Measurements from ENCODE around the gene MADCAM1.
"Not testable (repeated sequence)": the region's sequence is repeated elsewhere in the genome, so short reads cannot be mapped to it uniquely, and the experiment has no call there.

The MADCAM1 gene

DNA sequence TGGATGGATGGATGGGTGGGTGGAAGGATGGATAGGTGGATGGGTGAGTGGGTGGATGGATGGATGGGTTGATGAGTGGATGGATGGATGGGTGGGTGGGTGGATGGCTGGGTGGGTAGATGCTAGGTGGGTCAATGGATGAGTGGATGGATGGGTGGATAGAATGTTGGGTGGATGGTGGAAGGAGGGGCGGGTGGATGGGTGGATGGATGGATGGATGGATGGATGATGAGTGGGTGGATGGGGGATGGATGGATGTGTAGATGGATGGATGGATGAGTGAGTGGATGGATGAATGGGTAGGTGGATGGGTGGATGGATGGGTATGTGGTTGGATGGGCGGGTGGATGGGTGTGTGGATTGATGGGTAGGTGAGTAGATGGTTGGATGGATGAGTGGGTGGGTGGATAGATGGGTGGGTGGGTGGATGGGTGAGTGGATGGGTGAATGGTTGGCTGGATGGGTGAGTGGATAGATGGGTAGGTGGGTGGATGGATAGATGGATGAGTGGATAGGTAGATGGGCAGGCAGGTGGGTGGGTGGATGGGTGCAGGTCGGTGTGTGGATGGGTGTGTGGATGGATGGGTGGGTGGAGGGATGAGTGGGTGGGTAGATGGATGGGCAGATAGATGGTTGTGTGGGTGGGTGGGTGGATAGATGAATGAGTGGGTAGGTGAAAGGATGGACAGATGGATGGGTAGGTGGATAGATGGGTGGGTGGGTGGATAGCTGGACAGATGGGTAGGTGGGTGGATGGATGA lies 31.1 kb upstream of the MADCAM1 start:
- in situ Hi-C loops (cut with MboI; ENCODE audit: low sequenced_read_pairs) = no loop called here

DNA sequence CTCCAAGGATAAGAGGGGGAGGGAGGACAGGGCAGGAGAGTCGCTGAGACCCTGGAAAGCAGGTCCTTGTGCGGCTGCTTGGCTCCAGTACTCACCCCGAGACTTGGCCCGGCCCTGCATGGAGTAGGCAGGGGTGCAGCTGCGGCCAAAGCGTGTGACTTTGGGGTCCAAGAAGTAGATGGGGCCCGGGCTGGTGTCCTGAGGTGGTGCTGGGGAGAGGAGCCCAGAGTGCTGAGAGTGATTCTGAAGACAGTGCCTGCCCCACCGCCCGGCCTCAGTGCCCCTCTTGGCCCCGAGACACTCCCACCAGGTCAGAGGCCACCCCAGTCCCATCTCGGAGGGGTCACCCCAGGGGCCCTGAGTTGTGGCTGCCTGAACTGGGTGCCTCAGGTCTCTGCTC lies 28.7 kb upstream of the MADCAM1 start:
- in situ Hi-C loops (cut with MboI; ENCODE audit: low sequenced_read_pairs) = no loop called here

DNA sequence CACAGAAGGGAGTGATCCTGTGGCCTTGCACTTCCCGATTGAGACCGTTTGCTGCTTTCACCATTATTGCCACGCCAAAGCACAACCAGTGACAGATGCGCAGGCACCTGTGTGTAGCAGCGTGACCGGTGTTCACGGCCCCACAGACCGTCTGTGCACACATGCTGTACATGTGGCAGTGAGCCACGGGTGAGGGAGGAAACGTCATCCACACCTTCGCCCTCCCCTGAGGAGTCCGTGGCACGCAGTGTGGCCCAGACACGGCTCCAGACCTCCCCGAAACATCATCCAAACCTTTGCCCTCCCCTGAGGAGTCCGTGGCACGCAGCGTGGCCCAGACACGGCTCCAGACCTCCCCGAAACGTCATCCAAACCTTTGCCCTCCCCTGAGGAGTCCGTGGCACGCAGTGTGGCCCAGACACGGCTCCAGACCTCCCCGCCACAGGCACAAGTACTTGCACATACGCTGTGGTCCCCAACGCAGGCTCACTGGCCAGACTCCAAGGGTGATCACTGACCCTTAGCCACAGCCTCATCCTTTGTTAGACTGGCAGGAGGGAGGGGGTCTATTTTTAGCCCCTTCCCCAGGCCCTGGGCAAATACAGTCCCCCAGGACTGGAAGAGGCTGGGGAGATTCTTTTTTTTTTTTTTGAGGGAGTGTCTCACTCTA lies 27.6 kb upstream of the MADCAM1 start:
- in situ Hi-C loops (cut with MboI; ENCODE audit: low sequenced_read_pairs) = no loop called here

DNA sequence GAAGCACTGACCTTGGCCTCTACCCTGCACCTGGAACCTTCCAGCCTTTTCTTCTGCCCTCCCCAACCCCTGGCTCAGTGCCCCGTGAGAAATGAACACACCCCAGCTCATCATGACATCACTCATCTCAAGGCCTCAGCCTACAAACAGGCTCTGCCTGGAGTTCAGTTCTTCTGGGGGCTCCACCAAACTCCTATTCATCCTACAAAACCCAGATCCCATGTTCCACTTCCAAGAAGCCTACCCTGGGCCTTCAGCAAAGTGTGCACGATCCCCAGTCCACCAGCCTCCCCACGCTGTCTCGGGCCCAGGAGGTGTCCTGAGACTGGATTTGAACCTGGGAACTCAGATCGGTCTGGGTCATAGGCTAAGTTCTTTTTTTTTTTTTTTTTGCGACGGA lies 26.5 kb upstream of the MADCAM1 start:
- in situ Hi-C loops (cut with MboI; ENCODE audit: low sequenced_read_pairs) = no loop called here

DNA sequence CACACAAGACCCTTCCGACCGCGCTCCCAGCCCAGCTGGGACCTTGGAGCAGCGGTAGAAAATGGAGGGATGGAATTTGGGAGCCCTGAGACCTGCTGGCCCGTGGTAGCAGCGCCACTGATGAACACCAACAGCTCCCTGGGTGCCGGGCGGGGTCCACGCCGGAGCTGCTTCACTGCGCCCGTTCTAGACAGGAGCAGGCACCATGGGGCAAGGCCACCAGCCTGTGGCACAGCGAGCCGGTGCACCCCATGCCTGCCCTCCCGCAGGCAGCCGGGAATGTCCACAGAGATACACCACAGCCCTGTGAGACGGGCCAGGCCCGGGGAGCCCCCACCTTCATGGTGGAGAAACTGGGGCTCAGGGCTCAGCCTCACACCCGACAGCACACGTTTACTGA lies 25.6 kb upstream of the MADCAM1 start:
- in situ Hi-C loops (cut with MboI; ENCODE audit: low sequenced_read_pairs) = no loop called here

DNA sequence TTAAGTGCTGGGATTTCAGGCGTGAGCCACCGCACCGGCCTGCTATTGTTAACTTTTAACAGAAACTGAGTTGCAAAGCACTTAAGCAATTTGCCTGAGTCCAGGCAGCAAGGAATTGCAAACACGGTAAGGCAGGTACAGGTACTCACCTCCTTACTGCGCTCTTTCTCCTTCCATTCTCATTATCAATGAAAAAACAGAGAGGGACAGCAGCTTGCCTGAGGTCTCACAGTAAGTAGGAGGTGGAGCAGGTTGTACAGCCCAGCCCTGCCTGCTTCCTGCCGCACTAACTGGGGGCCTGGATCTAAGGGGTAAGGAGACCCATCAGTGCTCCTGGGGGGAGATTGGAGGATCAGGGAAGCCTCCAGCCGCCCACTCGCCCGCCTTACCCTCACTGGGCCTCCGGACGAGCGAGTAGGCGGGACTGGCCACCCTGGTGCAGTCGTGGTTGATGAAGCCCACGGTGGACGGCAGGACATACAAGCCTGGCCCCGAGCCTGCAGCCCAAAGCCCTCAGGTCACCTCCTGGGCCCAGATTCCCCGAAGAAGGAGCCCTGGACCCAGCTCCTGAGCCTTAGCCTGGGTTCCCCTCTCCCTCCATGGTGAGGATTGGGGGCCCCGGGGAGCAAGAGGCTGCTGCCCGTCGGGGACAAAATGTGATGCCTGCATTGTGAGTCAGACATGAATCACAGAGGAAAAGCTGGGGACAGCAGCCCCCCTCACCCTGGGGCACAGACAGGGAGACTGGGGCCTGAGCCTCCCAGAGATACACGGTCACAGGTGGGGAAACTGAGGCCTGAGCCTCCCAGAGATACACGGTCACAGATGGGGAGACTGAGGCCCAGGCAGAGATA lies 24.1 kb upstream of the MADCAM1 start:
- in situ Hi-C loops (cut with MboI; ENCODE audit: low sequenced_read_pairs) = no loop called here

DNA sequence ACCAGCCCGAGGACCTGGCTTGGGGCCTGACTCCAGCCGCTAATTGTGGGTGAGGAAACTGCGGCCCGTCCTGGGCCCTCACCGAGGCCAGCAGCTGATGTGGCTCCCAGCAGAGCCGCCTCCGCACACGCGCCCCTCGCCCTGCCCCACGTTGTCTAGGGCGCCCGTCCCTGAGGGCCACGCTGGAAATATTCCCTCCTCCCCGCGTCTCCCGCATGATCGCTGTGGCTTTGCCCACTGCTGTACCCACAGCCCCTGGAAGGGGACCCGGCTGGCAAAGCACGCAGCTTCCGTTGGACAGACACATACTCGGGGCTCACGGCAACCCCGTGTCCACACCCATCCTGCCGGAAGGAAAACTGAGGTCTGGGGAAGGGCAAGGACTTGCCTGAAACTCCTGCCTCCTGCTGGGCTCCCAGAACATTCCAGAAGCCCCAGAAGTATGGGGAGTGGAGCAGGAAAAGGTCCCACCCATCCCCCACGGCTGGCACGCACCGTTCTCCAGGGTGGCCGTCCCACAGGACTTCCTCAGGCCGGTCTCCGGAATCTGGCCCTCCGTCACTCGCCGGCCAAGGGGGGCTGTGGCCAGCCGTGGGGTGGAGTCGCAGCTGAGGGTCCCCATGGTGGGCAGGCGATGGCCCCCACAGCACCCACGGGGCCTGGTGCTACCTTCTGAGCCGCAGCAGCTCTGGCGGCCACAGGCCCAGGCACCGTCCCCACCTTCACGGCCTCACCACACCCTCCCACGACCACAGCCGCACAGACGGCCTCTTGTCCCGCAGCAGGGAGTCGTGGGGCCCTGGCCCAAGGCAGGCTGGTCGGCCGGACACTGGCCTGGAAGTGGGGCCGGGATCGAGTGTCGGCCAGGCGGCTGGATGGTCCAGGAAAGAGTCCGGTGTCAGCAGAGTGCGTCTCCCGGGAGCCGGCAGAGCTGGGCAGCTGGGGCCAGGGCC lies 21.9 kb upstream of the MADCAM1 start:
- in situ Hi-C loops (cut with MboI; ENCODE audit: low sequenced_read_pairs) = no loop called here

DNA sequence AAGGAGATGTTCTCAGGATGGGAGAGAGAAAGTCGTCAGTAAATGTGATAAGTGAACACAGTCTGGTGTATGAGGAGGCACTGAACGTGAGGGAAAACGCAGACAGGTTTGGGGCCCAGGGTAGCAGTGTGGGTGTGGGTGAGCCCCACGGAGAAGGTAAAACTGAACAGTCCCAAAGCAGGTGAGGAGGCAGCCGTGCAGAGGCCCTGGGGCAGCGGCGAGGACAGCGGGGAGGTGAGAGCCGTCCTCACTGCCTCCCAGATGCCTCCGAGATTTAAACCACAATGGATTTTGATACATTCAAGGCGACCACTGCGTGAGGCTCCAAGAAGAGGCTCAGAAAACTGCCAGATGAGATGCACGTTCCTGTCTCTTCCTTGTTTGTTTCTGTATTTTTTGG lies 20.9 kb upstream of the MADCAM1 start:
- in situ Hi-C loops (cut with MboI; ENCODE audit: low sequenced_read_pairs) = no loop called here

DNA sequence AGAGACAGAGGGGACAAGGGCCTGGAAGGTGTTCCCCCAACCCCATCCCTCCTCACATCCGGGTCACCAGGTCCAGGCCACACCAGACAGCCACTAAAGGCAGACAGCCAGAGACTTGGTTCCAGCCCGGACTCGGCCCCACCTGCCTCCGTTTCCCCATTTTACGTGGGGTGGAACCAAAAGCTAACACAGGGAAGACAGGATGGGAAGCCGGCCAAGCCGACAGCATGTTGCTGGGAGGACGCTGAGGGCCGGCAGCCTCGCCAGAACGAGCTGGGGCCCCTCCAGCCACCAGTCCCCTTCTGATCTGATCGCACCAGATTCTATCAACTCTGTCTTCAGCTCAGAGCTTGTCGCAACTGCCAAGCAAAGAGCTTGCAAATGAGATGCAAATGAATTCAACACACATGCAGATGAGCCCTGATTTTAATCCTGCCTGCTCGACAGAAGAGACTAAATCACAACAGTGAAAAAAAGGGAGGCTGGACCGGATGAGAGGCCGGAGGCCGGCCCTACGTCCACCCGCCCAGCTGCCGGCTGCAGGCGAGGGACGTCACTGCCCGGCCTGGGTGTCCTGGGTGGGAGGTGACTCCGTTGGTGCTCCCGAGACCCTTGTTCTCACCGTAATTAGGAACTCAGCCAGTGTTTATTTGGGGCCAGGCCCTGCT lies 17.9 kb upstream of the MADCAM1 start:
- in situ Hi-C loops (cut with MboI; ENCODE audit: low sequenced_read_pairs) = no loop called here

DNA sequence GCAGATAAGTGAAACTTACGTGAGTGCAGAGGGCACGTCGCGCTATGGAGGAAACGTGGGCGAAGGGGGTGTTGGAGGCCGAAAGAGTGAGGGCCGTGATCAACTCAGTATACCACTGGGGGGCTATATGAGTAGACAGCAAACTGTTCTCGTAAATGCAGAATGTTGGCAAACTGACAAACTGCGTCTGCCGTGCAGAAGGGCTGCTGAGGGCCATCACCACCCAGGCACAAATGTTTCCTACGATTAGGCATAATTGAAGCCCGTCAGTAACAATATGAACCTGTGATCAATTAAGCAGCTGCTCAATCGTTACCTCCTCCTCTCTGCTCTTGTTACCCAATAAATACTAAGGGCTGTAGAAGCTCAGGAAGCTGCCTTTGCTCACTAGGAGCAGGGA lies 17.3 kb upstream of the MADCAM1 start:
- in situ Hi-C loops (cut with MboI; ENCODE audit: low sequenced_read_pairs) = no loop called here

DNA sequence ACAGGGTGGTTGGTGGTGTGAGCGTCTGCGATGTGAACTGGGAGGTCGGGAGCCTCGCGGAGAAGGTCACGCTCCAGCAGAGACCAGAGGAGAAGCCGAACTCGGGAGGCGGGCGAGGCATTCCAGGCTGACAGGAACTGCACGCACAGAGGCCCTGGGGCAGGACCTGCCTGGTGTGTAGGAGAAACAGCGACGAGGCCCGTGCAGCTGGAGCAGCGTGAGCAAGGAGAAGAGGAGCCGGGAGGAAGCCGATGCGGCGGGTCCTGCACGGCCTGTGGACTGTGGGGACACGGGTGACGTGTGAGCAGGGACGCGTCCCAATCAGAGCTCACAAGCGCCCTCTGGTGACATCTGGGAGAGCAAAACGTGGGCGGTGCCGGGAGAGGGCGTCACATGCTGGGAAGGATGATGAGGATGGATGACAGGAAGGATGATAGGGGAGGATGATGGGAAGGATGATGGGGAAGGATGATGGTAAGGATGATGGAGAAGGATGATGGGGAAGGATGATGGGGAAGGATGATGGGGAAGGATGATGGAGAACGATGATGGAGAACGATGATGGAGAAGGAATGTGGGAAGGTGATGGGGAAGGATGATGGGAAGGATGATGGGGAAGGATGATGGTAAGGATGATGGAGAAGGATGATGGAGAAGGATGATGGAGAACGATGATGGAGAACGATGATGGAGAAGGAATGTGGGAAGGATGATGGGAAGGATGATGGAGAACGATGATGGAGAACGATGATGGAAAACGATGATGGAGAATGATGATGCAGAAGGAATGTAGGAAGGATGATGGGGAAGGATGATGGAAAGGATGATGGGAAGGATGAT lies 16.1 kb upstream of the MADCAM1 start:
- in situ Hi-C loops (cut with MboI; ENCODE audit: low sequenced_read_pairs) = no loop called here

DNA sequence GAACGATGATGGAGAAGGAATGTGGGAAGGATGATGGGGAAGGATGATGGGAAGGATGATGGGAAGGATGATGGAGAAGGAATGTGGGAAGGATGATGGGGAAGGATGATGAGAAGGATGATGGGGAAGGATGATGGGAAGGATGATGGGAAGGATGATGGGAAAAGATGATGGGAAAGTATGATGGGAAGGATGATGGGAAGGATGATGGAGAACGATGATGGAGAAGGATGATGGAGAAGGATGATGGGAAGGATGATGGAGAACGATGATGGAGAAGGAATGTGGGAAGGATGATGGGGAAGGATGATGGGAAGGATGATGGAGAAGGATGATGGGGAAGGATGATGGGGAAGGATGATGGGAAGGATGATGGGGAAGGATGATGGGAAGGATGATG lies 15.2 kb upstream of the MADCAM1 start:
- in situ Hi-C loops (cut with MboI; ENCODE audit: low sequenced_read_pairs) = not testable (repeated sequence)

DNA sequence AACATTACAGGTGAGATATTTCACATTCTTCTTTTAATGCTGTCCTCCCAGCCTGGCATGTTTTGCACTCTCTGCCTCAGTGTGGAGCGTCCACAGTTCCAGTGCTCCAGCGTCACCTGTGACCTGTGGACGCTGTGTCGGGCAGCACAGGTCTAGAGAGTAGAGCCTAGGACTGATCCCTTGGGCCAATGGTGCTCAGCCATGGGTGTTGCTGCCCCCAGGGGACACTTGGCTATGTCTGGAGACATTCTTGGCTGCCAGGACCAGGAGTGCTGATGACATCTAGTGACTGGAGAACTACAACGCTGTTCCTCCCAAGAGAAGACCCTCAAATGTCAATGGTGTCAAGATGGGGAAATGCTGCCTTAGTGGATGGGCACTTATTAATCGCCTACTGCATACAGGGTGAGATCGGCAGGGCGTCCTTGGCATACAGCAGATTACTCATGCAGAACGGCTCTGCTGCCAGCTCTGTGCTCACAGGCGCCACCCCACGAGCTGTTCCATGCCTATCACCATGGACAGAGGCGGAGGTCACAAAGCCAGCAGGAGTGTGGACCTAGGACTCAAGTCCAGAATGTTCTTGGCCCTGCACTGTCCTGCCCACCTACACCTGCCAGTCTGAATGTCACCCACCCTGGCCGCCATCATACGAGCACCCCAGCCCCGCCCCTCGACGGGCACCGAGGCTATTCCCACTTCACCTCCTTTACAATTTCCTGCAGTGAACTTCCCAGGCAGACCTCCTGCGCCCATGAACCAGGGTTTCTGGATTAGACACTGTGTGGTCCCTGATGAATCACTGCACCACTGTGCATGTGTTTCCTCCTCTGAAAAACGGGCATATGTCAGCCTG lies 13.9 kb upstream of the MADCAM1 start:
- in situ Hi-C loops (cut with MboI; ENCODE audit: low sequenced_read_pairs) = no loop called here

DNA sequence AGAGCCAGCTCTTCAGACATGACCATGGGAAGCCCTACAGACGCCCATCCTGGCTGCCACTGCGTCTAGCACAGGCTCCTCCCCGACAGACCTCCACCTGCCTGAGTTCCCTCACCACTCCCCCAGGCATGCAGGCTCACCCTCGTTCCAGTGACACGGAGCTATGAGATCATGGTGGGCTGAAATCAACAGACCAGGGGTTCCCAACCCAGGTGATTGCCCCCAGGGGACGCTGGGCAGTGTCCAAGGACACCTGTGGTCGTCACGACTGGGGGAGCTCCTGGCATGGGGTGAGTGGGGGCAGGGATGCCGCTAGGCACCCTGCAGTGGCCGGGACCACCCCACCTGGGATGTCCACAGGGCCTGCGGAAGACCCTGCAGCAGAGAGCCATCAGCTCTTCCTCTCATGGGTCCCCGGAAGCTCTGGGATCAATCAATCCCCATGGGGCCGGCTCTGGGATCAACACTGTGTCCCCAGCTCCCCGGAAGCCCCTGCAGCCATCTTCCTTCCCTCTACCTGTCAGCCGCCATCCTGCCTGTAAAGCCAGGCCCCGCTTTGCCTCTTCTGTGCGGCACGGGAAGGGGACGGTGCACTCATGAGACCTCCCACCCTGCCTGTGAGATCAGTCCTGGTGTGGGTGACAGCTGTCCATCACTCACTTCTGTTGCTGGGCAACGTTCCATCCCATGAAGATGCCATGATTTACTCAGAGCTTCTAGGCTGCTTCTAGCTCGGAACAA lies 12.8 kb upstream of the MADCAM1 start:
- in situ Hi-C loops (cut with MboI; ENCODE audit: low sequenced_read_pairs) = no loop called here

DNA sequence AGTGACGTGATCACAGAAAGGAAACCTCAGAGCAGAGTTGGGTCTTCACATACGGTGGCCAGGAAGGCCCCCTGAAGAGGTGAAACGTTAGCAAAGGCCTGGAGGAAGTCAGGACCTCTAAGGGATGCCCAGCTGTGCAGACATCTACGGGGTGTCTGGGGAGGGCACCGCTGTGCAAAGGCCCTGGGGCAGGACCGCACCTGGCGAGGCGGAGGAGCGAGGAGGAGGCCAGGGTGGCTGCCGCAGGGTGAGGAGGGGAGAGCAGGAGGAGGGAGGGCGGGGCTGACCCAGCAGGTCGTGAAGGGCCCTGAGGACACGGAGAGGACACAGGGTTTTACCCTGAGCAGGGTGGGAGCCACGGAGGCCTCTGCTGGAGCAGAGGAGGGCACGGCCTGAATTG lies 11.8 kb upstream of the MADCAM1 start:
- in situ Hi-C loops (cut with MboI; ENCODE audit: low sequenced_read_pairs) = no loop called here

DNA sequence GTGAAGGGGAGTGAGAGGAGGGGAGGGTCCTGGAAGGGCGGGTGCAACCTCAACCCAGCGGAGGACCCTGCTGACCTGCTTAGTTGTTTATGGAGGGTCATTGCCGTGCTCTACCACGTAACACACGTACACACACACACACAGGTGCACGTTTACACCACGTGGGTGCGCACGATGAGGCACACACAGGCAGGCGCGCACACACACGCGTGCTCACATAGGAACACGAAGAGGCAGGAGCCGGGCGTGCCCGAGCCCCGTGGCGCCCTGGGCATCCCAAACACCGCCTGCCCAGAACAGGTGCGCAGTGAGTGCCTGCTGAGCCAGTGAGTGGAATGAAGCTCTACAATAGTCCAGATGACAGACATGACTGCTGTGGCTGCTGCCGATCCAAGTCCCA lies 11.2 kb upstream of the MADCAM1 start:
- in situ Hi-C loops (cut with MboI; ENCODE audit: low sequenced_read_pairs) = no loop called here

DNA sequence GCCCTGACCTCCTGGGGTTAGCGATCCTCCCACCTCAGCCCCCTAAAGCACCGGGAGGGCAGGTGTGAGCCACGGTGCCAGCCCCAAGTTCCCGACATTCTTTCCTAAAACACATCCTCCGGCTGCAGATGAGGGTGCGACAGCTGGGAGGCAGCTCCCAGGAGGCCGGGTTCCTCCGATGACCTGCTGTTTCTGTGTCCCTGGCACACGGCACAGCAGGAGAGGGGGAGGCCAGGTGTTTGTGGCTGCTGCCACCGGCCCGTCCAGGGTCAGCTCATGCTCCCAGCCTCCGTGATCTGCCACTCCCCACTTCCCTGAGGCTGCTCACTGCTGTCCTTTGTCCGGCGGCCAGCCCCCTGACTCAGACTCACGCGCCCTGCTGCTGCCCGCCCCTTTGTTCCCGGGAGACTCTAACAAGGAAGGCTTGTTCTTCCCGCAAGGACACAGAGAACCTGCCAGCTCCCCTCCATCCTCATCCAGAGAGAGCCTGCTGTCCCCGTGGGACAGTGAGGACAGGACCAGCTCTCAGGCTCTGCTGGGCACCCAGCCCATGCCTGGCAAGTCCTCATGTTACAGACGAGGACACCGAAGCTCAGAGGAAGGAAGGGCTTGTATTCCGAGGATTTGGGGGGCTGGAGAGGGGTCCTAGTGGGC lies 10.6 kb upstream of the MADCAM1 start:
- in situ Hi-C loops (cut with MboI; ENCODE audit: low sequenced_read_pairs) = no loop called here
